Myometrial cell (primary cell): ENCODE measurements around the gene PRICKLE1. TPM values are rescaled to one million over a fixed set of nuclear protein-coding genes. Genes with fewer than 3 reads are reported as not detected.

Experiments used
- total RNA-seq: library from RNA; depleted of rRNA; stranded (reverse); fragments of >200 nt; gene quantifications from 2 replicates; pipeline ENCODE4 v1.2.3, GENCODE V29; 2015

Gene PRICKLE1
- total RNA-seq, result 13.3 and 17.0 TPM in 2 replicates

GRCh38 chr12:42589465-42590329 lies at the start of gene PRICKLE1:
Gene PRICKLE1 (minus strand): TSS chr12:42589746. CDS start chr12:42472516, 117,230 bp downstream.

